Dedifferentiated amniotic fluid mesenchymal stem cell (primary cell): Measurements from ENCODE around the gene TCEAL4.

ENCODE experiments used
- DNase-seq: peaks from one replicate; pipeline ENCODE4 v3.0.0-alpha.2; 2016; ENCODE audit errors: extremely low spot score

Gene TCEAL4

GRCh38 chrX:103585411-103586313, at the start of gene TCEAL4:
TSS of gene TCEAL4 (plus strand) at chrX:103585515. CDS start at chrX:103586676, 1,161 bp downstream.
- DNase-seq, result no peak

GRCh38 chrX:103536071-103536470, 49.2 kb upstream of the TCEAL4 start:
- DNase-seq, result no peak

GRCh38 chrX:103536732-103537131, 48.6 kb upstream of the TCEAL4 start:
- DNase-seq, result no peak

- DNase-seq, result no peak
These were observed 47.4 kb upstream of the TCEAL4 start for GRCh38 chrX:103537871-103538387.

- no peak for DNase-seq
These were observed 46.6 kb upstream of the TCEAL4 start for GRCh38 chrX:103538728-103539127.

GRCh38 chrX:103539695-103540094, 45.6 kb upstream of the TCEAL4 start:
- DNase-seq, result no peak

- no peak for DNase-seq
These were observed 45.2 kb upstream of the TCEAL4 start for GRCh38 chrX:103540145-103540544.

- DNase-seq, result no peak
These were observed 35.4 kb upstream of the TCEAL4 start for GRCh38 chrX:103549916-103550315.

- no peak for DNase-seq
These were observed 34.8 kb upstream of the TCEAL4 start for GRCh38 chrX:103550415-103551051.

- no peak for DNase-seq
These were observed 33.1 kb upstream of the TCEAL4 start for GRCh38 chrX:103552236-103552635.

- no peak for DNase-seq
These were observed 30.5 kb upstream of the TCEAL4 start for GRCh38 chrX:103554687-103555424.

GRCh38 chrX:103556963-103557612, 28.2 kb upstream of the TCEAL4 start:
- DNase-seq, result no peak

- no peak for DNase-seq
These were observed 25.1 kb upstream of the TCEAL4 start for GRCh38 chrX:103560256-103560655.

GRCh38 chrX:103562801-103563200, 22.5 kb upstream of the TCEAL4 start:
- no peak for DNase-seq

- no peak for DNase-seq
These were observed 20.1 kb upstream of the TCEAL4 start for GRCh38 chrX:103565197-103565596.

- DNase-seq, result no peak
These were observed 19.6 kb upstream of the TCEAL4 start for GRCh38 chrX:103565752-103566151.

GRCh38 chrX:103571121-103571520, 14.2 kb upstream of the TCEAL4 start:
- no peak for DNase-seq

- DNase-seq, result no peak
These were observed 13.6 kb upstream of the TCEAL4 start for GRCh38 chrX:103571726-103572125.

- no peak for DNase-seq
These were observed 12.1 kb upstream of the TCEAL4 start for GRCh38 chrX:103573202-103573601.

- no peak for DNase-seq
These were observed 719 bp upstream of the TCEAL4 start for GRCh38 chrX:103584596-103584995.

- no peak for DNase-seq
These were observed 965 bp downstream of the TCEAL4 start for GRCh38 chrX:103586314-103586646.

GRCh38 chrX:103586659-103587058, 1.3 kb downstream of the TCEAL4 start:
- DNase-seq, result no peak
